ENCODE measurements around the gene HAS3.
"Not testable (repeated sequence)": the region's sequence is repeated elsewhere in the genome, so short reads cannot be mapped to it uniquely, and the experiment has no call there.

- not testable (repeated sequence) for TF ChIP-seq CREB5 (CRISPR knock-in tag; IDR thresholded peaks at IDR 0.05; ENCODE audit: low read depth); RARB (CRISPR knock-in tag; IDR thresholded peaks at IDR 0.05)
These were observed 42.0 kb upstream of the HAS3 start for GRCh38 chr16:69063491-69063890.
